ENCODE results near the gene OR6S1. TPM values are rescaled to one million over a fixed set of nuclear protein-coding genes. Genes with fewer than 3 reads are reported as not detected.

The OR6S1 gene
- total and polyA plus RNA-seq, 10 of the 15 experiments (the other 5 are each of a cell fraction or from before 2014, with no cell fraction given), result 0.22 to 0.67 (median 0.43) TPM; not detected in 4

DNA sequence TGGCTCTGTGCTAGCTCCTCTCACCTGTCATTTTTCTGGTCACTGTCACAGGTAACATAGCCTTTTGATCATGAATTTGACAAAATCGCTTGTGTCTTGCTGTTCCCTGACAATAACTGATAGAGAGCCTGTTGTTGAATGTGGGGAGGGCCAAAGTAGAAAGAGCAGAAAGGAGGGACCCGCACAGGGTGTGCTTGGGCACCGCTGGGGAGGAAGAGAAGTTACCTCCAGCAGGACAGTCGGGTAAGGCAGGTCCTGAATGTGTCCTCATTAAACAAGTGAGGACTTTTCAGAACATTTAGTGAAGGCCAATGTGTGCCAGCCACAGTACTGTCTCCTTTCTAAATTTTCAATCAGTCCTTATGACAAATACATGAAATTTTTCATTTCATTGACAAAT lies 50.3 kb downstream of the OR6S1 start, which contains the start of gene RNASE12:
Gene RNASE12, minus strand, starts transcription at position 142 of the 400 bp plus-strand sequence. CDS start 653 bp downstream, outside the sequence.
- no peak for DNase-seq (ENCODE audit: low read depth, low spot score)
- intact Hi-C loops (cut with micrococcal nuclease; ENCODE audit: unreplicated experiment), result no loop called here
- Histone ChIP-seq H3K9me3 (replicated peaks; ENCODE audit: control insufficient read depth, insufficient read depth, low read length) (no peaks in the 10 kb centered on the region), H3K36me3 (ENCODE audit: control insufficient read depth in 2 of 2, insufficient read depth in 2 of 2, low read length in 1 of 2) (no peaks in the 10 kb centered on the region), H3K4me3 (no peak within 1 kb of the TSS), H2AFZ (ENCODE audit: control insufficient read depth, low read depth, low read length) (no peak within 1 kb of the TSS), H3K9ac (ENCODE audit: control insufficient read depth, insufficient read depth, low read length) (no peak within 1 kb of the TSS), H3K27me3 (replicated peaks in 1 of 2; ENCODE audit: control insufficient read depth in 2 of 2, insufficient read depth in 2 of 2, low read length in 1 of 2) (no peaks in the 10 kb centered on the region), H3K4me1 (ENCODE audit: control insufficient read depth, insufficient read depth, low read length) (no peaks in the 10 kb centered on the region), H3K4me2 (ENCODE audit: control insufficient read depth, insufficient read depth) (no peak within 1 kb of the TSS), H4K20me1 (ENCODE audit: control insufficient read depth, insufficient read depth) (no peaks in the 10 kb centered on the region), H3K79me2 (ENCODE audit: control insufficient read depth, insufficient read depth, low read length) (no peaks in the 10 kb centered on the region), H3K27ac (ENCODE audit: control insufficient read depth, insufficient read depth) (no peak within 1 kb of the TSS)
- FAIRE-seq, result no peak
- no peak for ATAC-seq
- ChIA-PET POLR2A (no interaction called here), SMC1A (ENCODE audit: uncharacterized antibody, unreplicated experiment) (interaction anchor here (1.4 kb wide), 1 partner anchor 262 kb away, joined by 3 read pairs; no protein-coding TSS in a partner anchor), RAD21 (ENCODE audit: unreplicated experiment) (no interaction called here), CTCF (no interaction called here)
- WGBS (ENCODE audit: insufficient coverage, insufficient replicate concordance, low lambda C conversion rate, missing lambda C conversion rate), result 28% methylated on average over 4 of the region's 4 CpGs
- in situ Hi-C loops (cut with MboI), result no loop called here
- TF ChIP-seq RAD51 (IDR thresholded peaks at IDR 0.05), result no peak
- TF ChIP-seq, protein P1, sequence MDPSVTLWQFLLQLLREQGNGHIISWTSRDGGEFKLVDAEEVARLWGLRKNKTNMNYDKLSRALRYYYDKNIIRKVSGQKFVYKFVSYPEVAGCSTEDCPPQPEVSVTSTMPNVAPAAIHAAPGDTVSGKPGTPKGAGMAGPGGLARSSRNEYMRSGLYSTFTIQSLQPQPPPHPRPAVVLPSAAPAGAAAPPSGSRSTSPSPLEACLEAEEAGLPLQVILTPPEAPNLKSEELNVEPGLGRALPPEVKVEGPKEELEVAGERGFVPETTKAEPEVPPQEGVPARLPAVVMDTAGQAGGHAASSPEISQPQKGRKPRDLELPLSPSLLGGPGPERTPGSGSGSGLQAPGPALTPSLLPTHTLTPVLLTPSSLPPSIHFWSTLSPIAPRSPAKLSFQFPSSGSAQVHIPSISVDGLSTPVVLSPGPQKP (IDR thresholded peaks at IDR 0.05; ENCODE audit: low read depth, low read length), result no peak
- TF ChIP-seq, protein P2, sequence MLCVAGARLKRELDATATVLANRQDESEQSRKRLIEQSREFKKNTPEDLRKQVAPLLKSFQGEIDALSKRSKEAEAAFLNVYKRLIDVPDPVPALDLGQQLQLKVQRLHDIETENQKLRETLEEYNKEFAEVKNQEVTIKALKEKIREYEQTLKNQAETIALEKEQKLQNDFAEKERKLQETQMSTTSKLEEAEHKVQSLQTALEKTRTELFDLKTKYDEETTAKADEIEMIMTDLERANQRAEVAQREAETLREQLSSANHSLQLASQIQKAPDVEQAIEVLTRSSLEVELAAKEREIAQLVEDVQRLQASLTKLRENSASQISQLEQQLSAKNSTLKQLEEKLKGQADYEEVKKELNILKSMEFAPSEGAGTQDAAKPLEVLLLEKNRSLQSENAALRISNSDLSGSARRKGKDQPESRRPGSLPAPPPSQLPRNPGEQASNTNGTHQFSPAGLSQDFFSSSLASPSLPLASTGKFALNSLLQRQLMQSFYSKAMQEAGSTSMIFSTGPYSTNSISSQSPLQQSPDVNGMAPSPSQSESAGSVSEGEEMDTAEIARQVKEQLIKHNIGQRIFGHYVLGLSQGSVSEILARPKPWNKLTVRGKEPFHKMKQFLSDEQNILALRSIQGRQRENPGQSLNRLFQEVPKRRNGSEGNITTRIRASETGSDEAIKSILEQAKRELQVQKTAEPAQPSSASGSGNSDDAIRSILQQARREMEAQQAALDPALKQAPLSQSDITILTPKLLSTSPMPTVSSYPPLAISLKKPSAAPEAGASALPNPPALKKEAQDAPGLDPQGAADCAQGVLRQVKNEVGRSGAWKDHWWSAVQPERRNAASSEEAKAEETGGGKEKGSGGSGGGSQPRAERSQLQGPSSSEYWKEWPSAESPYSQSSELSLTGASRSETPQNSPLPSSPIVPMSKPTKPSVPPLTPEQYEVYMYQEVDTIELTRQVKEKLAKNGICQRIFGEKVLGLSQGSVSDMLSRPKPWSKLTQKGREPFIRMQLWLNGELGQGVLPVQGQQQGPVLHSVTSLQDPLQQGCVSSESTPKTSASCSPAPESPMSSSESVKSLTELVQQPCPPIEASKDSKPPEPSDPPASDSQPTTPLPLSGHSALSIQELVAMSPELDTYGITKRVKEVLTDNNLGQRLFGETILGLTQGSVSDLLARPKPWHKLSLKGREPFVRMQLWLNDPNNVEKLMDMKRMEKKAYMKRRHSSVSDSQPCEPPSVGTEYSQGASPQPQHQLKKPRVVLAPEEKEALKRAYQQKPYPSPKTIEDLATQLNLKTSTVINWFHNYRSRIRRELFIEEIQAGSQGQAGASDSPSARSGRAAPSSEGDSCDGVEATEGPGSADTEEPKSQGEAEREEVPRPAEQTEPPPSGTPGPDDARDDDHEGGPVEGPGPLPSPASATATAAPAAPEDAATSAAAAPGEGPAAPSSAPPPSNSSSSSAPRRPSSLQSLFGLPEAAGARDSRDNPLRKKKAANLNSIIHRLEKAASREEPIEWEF (IDR thresholded peaks at IDR 0.05; ENCODE audit: insufficient replicate concordance, low read depth, low read length), result no peak
- TF ChIP-seq STAT1 (conservative IDR thresholded peaks at IDR 0.05), result no peak
- TF ChIP-seq MTA3 (IDR thresholded peaks at IDR 0.05; ENCODE audit: borderline replicate concordance, low read length), result no peak
- TF ChIP-seq STAT3 (IDR thresholded peaks at IDR 0.05; ENCODE audit: low read depth, low read length), result no peak
- TF ChIP-seq, protein P3, sequence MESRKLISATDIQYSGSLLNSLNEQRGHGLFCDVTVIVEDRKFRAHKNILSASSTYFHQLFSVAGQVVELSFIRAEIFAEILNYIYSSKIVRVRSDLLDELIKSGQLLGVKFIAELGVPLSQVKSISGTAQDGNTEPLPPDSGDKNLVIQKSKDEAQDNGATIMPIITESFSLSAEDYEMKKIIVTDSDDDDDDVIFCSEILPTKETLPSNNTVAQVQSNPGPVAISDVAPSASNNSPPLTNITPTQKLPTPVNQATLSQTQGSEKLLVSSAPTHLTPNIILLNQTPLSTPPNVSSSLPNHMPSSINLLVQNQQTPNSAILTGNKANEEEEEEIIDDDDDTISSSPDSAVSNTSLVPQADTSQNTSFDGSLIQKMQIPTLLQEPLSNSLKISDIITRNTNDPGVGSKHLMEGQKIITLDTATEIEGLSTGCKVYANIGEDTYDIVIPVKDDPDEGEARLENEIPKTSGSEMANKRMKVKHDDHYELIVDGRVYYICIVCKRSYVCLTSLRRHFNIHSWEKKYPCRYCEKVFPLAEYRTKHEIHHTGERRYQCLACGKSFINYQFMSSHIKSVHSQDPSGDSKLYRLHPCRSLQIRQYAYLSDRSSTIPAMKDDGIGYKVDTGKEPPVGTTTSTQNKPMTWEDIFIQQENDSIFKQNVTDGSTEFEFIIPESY (IDR thresholded peaks at IDR 0.05), result no peak
- TF ChIP-seq ETV6 (conservative IDR thresholded peaks at IDR 0.05 in 1 of 2, IDR thresholded peaks at IDR 0.05 in 1 of 2; ENCODE audit: borderline replicate concordance in 1 of 2, low read depth in 1 of 2), result no peak
- TF ChIP-seq, protein P4, sequence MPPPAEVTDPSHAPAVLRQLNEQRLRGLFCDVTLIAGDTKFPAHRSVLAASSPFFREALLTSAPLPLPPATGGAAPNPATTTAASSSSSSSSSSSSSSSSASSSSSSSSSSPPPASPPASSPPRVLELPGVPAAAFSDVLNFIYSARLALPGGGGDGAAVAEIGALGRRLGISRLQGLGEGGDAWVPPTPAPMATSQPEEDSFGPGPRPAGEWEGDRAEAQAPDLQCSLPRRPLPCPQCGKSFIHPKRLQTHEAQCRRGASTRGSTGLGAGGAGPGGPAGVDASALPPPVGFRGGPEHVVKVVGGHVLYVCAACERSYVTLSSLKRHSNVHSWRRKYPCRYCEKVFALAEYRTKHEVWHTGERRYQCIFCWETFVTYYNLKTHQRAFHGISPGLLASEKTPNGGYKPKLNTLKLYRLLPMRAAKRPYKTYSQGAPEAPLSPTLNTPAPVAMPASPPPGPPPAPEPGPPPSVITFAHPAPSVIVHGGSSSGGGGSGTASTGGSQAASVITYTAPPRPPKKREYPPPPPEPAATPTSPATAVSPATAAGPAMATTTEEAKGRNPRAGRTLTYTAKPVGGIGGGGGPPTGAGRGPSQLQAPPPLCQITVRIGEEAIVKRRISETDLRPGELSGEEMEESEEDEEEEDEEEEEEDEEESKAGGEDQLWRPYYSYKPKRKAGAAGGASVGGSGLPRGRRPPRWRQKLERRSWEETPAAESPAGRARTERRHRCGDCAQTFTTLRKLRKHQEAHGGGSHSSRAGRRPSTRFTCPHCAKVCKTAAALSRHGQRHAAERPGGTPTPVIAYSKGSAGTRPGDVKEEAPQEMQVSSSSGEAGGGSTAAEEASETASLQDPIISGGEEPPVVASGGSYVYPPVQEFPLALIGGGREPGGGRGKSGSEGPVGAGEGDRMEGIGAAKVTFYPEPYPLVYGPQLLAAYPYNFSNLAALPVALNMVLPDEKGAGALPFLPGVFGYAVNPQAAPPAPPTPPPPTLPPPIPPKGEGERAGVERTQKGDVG (CRISPR knock-in tag; IDR thresholded peaks at IDR 0.05), result no peak
- TF ChIP-seq EP300 (IDR thresholded peaks at IDR 0.05; ENCODE audit: borderline replicate concordance in 1 of 2, control insufficient read depth in 1 of 2, low read depth in 2 of 2, low read length in 2 of 2), result no peak
- no TSS peak for BruUV-seq (replicated peaks)

All from GM12878 (cell line).